GM20431 (cell line): Measurements from ENCODE around the gene ANO9.
"Not testable (repeated sequence)": the region's sequence is repeated elsewhere in the genome, so short reads cannot be mapped to it uniquely, and the experiment has no call there.

Experiments
- in situ Hi-C: fragments of 300-500 bp; cut with MseI, MboI; formaldehyde crosslinking; loops from one replicate; pipeline ENCODE4 v1.15.0; 2020; ENCODE audit warnings: low sequenced_read_pairs; ENCODE audit not compliant: unreplicated experiment

Gene ANO9

DNA sequence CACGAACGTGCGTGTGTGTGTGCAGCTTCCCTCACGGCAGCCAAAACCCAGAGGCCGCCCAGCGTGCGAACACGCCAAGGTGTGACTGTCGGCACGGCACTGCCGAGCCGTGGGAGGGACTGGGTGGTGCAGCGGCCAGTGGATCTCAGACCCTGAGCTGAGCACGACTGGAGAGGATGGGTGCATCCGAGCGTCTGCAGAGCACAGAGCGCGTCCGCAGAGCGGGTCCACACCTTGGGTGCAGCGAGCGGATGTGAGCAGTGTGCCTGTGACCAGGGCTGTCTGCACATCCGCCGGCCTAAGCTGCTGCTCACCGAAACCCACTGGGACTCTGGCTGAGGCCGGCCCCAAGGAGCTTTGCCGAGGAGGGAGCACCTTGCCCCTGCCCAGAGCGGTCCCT, 31.0 kb upstream of the ANO9 start:
- in situ Hi-C loops, result no loop called here

DNA sequence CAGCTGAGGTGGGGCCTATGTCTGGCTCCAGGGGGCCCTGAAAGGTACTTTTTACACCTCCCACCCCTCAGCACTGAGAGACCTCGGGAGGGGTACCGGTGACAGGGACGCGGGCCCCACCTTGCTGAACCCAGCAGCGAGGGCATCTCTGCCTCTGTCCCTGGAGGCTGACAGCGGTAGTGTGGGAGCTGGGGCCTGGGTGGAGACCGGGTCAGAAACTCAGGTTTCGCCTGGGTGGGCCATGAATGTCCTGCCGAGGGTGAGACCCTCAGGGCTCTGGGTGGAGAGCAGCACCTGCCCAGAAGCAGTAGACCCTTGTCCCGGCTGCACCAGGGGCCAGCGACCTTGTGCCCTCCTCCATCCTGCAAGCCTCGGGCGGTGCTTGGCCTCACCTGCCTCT, 30.5 kb upstream of the ANO9 start:
- in situ Hi-C loops, result no loop called here

- in situ Hi-C loops, result no loop called here
These were observed 29.8 kb upstream of the ANO9 start for GRCh38 chr11:471468-472145.

DNA sequence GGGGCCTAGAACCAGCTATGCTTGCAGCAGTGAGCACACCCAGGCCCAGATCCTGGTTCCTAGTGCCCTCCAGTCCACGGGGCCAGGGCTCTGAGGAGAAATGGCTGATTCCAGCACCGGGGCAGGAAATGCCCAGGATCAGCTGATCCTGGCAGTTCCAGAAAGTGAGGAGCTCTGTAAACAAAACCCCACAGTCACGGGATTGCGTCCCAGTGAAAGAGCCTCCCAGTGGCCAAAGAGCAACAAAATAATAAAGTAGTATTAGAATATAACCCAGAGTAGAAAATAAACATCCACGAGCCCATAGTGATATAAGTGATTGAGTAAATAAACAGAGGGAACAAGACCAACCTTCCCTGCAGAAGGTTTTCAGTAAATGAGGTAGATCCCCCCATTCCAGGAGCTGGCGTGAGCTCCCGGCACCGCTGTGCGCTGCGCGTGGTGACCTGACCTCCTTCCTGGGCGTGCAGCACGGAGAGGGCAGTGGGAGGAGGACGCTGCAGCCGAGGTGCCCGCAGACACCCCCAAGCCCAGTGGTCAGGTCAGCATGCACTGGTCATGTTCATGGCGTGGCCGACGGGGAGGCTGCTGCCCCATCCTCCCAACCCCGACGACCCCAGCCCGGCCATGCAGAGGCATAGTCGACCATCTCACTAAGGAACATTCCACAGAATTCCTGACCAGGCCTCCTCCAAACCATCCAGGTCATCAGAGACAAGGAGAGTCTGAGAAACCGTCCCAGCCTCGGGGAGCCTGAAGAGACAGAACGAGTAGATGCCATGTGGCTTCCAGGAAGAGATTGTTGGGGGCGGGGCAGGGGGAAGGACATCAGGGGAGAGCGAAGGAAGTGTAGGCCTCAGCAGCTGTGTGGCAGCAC, 28.1 kb upstream of the ANO9 start:
- in situ Hi-C loops, result no loop called here

- in situ Hi-C loops, result not testable (repeated sequence)
These were observed 27.3 kb upstream of the ANO9 start for GRCh38 chr11:469026-469683.

DNA sequence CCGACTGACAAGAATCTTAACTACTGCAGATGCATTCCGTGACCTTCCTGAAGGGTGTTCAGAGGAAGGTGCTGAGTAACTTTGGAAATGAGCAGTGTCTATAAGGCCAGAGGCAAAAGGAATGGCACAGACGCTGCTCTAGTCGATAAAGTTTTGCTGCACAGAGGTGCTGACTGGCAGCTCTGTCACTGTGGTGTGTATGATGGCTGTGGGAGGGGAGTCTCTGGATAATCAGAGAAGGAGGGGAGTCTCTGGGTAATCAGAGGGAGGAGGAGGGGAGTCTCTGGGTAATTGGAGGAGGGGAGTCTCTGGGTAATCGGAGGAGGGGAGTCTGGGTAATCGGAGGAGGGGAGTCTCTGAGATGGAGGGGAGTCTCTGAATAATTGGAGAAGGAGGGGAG, 26.7 kb upstream of the ANO9 start:
- in situ Hi-C loops, result no loop called here

GRCh38 chr11:468036-468435, 26.2 kb upstream of the ANO9 start:
- in situ Hi-C loops, result no loop called here

- in situ Hi-C loops, result no loop called here
These were observed 24.2 kb upstream of the ANO9 start for GRCh38 chr11:465896-466530.

DNA sequence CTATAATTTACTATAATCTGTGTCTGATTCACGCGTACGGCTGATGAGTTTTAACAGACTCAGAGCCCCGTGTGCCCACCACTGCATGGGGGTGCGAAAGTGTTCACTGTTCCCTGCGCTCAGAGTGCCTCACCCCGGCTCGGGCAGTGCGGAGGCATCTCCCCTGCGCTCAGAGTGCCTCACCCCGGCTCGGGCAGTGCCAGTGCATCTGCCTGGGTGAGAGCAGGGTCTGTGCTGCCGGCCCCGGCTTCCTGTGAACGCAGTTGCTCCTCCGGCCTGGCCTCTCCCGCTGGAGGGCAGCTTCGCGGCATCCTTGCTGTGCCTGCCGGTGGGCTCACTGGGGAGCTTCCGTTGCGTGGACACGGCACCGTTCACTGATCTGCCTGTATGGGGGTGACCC, 22.5 kb upstream of the ANO9 start:
- in situ Hi-C loops, result no loop called here

DNA sequence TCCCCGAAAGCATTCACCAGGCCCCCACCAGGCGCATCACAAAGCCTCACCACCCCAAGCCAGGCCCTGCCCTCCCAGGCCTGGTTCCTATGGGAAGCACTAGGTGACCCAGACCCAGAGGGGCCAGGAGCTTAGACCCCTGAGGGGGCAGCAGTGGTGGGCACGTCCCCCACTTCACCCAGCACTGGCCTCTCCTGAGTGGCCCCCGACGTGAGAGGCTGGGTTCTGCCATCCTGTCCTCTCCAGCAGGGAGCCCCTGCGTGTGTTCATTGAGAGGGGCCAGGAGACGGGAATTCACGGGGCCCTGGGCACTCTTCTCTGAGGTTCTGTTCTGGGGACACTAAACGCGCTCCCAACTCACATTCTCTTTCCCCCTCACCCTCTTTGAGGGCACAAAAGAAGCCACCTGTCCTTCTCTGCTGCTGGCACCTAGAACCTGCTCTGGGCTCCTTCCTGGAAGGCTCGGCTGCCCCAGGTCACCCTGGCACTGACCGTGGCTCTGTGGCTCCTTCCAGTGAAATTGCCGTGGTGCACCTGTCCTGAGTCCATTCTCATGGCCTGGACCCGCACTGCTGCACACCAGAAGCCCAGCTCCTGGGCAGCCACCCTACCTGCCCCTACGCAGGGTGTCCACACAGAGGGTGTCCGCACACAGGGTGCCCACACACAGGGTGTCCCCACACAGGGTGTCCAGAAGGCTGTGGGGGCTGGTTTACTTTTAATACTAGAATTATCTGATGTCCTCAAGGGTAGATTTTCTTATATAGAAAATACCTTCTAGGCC, 20.5 kb upstream of the ANO9 start:
- in situ Hi-C loops, result no loop called here

DNA sequence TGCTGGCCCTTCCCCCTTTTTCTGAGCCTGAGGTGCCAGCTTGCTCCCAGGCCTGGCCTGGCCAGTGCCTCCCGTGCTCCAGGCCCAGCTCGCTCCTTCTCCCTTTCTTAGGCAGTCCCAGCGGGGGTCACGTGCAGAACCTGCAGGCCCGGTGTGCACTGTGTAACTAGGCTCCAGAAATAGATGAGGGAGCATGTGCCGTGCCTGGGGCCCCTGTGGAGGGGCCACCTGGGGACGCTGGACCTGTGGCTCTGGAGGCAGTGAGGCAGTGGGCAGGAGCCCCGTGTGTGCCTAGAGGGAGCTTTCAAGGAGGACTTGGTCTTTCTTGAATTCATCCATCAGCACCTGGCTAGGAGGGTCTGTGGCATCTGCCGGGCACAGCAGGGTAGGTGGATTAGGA, 19.8 kb upstream of the ANO9 start:
- in situ Hi-C loops, result no loop called here

DNA sequence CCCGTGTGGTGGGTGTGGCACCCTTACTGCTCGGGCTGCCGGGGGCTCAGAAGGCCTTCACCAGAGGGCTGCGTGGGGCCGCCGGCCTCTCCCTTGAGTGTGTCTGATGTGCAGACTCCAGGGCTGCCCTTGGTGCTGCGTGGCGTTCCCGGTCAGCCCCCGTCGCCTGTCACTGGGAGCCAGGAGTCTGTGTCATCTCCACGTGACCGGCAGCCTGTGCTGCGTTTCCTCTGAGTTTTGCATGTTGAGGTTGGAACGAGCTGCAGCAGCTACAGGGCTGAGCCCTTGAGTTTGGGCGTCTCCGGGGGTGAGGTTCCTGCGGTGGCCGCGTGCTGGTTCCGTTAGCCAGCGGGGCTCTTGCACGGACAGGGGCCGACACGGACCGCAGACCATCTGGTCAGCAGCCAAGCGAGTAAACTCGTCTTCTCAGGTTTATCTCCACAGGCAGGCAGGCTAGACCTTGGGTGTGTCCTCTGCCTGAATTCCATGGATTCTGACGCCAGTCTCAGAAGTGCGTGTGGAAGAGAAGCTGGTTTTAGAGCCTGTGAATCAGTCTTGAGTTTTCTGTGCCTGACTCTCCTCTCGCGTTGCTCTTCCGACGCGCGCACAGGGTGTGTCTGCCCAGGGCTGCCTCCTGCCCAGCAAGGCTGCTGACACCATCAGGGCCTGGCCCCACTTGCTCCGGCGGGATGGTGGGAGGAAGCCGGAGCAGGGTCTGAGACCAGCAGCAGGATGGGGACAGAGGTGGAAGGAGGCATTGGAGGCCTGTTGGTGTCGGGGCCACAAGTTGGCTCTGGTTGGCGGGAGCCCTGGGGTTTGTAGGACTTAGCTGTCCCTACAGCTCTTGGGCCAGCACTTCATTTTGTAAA, 18.8 kb upstream of the ANO9 start:
- in situ Hi-C loops, result no loop called here

GRCh38 chr11:459511-460220, 17.9 kb upstream of the ANO9 start:
- in situ Hi-C loops, result no loop called here

GRCh38 chr11:457111-457760, 15.4 kb upstream of the ANO9 start:
- in situ Hi-C loops, result no loop called here

DNA sequence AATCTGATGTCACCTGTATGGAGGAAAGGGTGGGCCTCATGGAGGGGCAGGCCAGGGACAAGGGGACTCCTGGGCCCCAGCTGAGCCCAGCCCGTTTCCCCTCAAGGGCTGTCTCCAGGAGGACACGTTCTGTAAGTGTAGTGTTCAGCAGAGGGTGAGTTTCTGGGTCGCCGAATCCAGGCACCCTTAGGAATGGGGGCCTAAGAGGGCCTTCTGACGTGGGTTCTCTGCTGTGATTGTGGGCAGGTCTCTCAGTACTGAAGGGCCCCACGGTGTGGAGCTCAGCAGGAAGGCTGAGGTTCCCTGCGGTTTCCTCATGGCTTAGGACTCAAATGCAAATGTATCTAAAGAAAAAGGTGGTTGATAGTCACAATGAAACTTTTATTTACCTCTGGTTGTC, 14.7 kb upstream of the ANO9 start:
- in situ Hi-C loops, result no loop called here

GRCh38 chr11:455566-456147, 13.8 kb upstream of the ANO9 start:
- in situ Hi-C loops, result no loop called here

- in situ Hi-C loops, result no loop called here
These were observed 13.2 kb upstream of the ANO9 start for GRCh38 chr11:454801-455565.
